Activated CD4-positive, alpha-beta T cell treated with anti-CD3 and anti-CD28 coated beads, Interleukin-2, amount 50 U/mL, for 16 hours (primary cell): ENCODE measurements around the gene TOP1.
A peak's percentile ranks its signal among the peaks of the same experiment; 100 is the strongest.
"Not testable (repeated sequence)": the region's sequence is repeated elsewhere in the genome, so short reads cannot be mapped to it uniquely, and the experiment has no call there.

Experiments used
- DNase-seq: peaks from one replicate; pipeline ENCODE4 v3.0.0-alpha.2; 2020

TOP1 gene

DNA sequence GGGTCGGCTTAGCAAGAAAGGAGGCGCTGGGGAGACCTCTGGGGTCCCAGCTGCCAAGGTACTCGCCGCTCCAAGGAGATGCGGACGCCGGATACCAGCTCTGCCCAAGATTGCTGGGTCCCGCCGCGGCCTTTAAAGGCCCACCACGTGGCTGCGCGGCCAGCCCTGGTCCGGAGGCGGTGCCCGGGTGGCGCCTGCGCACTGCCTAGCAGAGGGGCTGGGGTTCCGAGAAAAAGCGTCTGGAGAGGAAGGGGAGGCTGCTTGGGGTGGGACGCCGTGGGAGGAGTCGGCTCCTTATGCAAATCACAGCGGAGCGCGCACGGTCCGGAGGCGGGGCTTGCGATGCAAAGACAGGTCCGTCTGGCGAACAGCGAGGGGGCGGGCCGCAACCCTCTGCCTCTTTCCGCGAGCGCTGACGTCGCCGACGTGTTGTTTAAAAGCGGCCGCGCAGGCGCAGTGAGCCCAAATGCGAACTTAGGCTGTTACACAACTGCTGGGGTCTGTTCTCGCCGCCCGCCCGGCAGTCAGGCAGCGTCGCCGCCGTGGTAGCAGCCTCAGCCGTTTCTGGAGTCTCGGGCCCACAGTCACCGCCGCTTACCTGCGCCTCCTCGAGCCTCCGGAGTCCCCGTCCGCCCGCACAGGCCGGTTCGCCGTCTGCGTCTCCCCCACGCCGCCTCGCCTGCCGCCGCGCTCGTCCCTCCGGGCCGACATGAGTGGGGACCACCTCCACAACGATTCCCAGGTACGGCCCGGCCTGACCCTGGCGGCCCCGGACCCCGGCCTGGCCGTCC, at the start of gene TOP1:
TSS of gene TOP1 (plus strand) at position 464 of the 791 bp plus-strand sequence. CDS start at position 710, 246 bp downstream.
- DNase-seq = peak; percentile 100

DNA sequence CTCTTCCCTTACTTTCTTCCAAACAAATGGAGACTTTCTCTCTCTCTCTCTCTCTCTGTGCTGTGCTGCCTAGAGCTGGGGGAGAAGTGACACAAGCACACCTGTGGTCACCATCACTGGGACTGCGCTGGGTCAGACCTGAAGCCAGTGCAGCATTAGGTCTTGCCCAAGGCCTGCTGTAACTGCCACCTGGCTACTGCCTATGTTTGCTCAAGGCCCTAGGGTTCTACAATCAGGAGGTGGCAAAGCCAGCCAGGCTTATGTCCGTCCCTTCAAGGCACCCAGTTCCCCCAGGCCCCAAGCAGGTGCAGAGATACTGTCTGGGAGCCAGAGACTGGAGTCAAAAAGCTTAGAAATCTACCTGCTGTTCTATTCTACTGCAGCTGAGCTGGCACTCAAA, 49.4 kb upstream of the TOP1 start:
- no peak for DNase-seq

GRCh38 chr20:40980106-40980827, 48.4 kb upstream of the TOP1 start:
- no peak for DNase-seq

DNA sequence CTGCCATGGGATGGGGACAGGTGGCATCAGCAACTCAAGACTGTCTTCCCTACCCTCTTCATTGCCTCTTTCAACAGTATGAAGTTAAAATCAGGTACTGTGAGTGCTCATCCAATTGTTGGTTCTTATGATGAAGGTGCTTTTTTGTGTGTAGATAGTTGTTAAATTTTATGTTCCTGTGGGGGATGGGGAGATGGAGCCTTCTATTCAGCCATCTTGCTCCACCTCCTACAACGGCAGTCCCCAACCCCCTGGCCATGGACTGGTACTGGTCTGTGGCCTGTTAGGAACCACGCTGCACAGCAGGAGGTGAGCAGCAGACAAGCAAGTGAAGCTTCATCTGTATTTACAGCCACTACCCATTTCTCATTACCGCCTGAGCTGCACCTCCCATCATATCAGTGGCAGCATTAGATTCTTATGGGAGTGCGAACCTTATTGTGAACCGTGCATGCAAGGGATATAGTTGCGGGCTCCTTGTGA, 47.8 kb upstream of the TOP1 start:
- DNase-seq = no peak

- no peak for DNase-seq
These were observed 46.0 kb upstream of the TOP1 start for GRCh38 chr20:40982415-40983145.

GRCh38 chr20:40983898-40984297, 44.7 kb upstream of the TOP1 start:
- DNase-seq = no peak

- no peak for DNase-seq
These were observed 44.1 kb upstream of the TOP1 start for GRCh38 chr20:40984496-40984895.

DNA sequence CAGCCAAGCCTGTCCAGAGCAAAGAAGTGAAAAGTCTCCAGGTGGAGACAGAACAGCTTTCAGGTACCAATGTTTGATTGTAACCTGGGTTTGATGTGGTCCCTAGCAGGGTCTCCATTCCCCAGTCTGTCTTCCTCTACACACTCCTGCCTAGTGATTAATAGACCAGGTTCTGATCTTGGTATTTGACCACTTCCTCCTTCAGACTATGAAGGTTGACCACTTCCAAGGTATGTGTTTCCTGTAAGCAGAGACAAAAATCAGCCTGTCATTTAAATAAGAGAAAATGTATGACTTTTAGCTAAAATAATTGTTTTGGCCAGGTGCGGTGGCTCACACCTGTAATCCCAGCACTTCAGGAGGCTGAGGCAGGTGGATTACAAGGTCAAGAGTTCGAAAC, 41.8 kb upstream of the TOP1 start:
- DNase-seq = peak; percentile 26

- peak; percentile 78 for DNase-seq
These were observed 38.0 kb upstream of the TOP1 start for GRCh38 chr20:40990542-40991120.

- DNase-seq = no peak
These were observed 37.3 kb upstream of the TOP1 start for GRCh38 chr20:40991181-40991889.

DNA sequence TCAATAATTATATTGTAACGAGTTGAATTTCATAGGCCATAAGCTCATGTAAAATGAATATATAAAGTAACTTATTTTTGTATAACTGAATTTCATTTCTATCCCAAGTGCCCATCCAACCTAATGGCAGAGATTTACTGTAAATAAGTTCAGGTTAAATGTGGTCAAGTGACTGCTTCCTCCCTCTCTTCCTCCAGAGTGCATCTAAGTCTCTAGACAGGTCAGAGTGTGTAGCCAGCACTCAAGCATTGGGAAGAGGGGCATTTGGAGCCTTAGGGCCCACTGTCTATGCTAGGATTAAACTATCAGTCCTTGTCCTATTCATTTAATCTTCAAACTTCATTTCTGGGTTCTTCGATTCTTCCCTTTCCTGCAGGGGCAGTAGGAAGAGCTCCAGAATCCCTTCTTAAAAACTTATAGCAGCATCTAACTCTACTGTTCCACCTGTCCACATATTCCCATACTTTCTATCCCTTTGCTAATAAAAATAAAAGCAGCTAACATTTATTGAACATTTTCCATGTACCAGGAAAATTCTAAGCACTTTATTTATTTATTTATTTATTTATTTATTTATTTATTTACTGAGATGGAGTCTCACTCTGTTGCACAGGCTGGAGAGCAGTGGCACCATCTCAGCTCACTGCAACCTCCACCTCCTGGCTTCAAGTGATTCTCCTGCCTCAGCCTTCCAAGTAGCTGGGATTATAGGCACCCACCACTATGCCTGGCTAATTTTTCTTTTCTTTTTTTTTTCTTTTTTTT, 36.1 kb upstream of the TOP1 start:
- DNase-seq = no peak

GRCh38 chr20:40993794-40994540, 34.7 kb upstream of the TOP1 start:
- DNase-seq = no peak

GRCh38 chr20:40996326-40996725, 32.3 kb upstream of the TOP1 start:
- DNase-seq = no peak

- no peak for DNase-seq
These were observed 31.5 kb upstream of the TOP1 start for GRCh38 chr20:40997116-40997515.

- no peak for DNase-seq
These were observed 28.8 kb upstream of the TOP1 start for GRCh38 chr20:40999841-41000240.

DNA sequence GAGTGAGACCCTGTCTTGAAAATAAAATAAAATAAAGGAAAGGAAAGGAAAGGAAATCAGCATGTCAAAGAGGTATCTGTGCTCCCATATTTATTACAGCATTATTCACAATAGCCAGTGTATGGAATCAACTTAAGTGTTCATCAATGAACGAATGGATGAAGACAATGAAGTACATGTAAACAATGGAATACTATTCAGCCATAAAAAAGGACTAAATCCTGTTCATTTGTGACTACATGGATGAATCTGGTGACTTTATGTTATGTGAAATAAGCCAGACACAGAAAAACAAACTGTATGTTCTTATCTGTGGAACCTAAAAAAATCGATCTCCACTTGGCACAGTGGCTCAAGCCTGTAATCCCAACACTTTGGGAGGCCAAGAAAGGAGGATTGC, 28.0 kb upstream of the TOP1 start:
- DNase-seq = no peak

DNA sequence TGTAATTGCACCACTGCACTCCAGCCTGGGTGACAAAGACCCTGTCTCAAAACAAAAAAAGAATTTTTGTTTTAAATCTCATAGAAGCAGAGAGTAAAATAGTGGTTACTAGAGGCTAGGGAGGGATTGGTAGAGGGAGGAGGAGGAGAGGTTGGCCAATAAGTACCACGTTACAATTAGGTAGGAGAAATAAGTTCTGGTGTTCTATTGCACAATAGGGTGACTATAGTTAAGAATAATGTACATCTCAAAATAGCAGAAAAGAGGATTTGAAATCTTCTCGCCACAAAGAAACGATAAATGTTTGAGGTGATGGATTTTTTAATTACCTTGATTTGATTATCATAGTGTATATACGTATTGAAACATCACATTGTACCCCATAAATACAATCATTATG, 27.1 kb upstream of the TOP1 start:
- no peak for DNase-seq

- DNase-seq = no peak
These were observed 25.8 kb upstream of the TOP1 start for GRCh38 chr20:41002842-41003142.

DNA sequence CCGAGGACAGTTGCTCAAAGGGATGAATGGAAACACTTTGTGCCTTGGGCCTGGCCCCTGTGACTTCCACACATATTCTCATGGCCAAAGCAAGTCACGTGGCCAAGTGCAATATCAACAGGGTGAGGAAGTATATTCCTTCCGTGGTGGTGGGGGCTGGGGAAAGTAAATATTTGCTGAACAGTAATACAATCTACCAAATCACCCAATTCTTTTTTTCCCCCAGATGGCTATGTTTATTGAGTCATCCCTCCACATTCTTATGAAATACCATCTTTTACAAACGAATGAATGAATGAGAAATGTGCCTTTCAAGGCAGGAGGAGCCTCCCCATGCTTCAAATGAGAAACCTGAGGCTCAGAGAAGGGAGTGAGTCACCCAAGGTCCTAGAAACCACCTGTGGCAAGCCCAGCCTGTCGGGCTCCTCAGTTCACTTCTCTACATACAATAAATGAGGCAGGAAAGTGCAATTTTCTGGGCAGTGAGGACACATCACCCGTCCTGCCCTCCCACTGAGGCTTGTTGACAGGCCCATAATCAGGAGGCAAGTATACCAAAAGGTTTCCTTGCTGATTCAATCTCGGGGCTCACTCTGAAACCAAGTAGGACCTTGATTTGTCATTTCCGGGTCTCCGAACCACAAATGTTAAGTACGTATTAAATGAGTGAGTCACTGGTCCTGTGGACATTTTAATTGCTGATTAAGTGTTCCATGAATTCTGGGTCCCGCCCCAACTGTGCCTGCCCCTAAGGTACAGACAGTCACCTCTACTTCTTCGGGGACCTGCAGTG, 25.3 kb upstream of the TOP1 start:
- peak; percentile 89 for DNase-seq

DNA sequence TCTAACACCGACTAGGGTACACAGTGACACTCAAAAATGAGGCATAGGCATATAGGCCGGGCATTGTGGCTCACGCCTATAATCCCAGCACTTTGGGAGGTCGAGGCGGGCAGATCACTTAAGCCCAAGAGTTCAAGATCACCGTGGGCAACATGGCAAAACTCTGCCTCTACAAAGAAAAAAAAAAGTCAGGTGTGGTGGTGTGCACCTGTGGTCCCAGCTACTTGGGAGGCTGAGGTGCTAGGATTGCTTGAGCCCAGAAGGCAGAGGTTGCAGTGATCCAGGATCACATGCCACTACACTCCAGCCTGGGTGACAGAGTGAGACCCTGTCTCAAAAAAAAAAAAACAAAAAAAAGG, 24.7 kb upstream of the TOP1 start:
- not testable (repeated sequence) for DNase-seq
